ENCODE results near the gene SVIL.

- TF ChIP-seq, protein P1, sequence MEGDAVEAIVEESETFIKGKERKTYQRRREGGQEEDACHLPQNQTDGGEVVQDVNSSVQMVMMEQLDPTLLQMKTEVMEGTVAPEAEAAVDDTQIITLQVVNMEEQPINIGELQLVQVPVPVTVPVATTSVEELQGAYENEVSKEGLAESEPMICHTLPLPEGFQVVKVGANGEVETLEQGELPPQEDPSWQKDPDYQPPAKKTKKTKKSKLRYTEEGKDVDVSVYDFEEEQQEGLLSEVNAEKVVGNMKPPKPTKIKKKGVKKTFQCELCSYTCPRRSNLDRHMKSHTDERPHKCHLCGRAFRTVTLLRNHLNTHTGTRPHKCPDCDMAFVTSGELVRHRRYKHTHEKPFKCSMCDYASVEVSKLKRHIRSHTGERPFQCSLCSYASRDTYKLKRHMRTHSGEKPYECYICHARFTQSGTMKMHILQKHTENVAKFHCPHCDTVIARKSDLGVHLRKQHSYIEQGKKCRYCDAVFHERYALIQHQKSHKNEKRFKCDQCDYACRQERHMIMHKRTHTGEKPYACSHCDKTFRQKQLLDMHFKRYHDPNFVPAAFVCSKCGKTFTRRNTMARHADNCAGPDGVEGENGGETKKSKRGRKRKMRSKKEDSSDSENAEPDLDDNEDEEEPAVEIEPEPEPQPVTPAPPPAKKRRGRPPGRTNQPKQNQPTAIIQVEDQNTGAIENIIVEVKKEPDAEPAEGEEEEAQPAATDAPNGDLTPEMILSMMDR (IDR thresholded peaks at IDR 0.05 in 4 of 5, conservative IDR thresholded peaks at IDR 0.05 in 1 of 5) = no peak
- no peak for TF ChIP-seq POLR2A (IDR thresholded peaks at IDR 0.05)
Measured at GRCh38 chr10:29611781-29612381, 22.9 kb downstream of the SVIL start.
